NK-92 (cell line): ENCODE data around the gene PITX3.
"Not testable (repeated sequence)": the region's sequence is repeated elsewhere in the genome, so short reads cannot be mapped to it uniquely, and the experiment has no call there.

ENCODE experiments used
- DNase-seq: peaks from one replicate; lab custom pipeline; 2025; ENCODE audit not compliant: unreplicated experiment; lab: John Stamatoyannopoulos, UW

Gene PITX3

GRCh38 chr10:102229810-102230263 lies 11.5 kb downstream of the PITX3 start:
- DNase-seq = peak; percentile 30

DNA sequence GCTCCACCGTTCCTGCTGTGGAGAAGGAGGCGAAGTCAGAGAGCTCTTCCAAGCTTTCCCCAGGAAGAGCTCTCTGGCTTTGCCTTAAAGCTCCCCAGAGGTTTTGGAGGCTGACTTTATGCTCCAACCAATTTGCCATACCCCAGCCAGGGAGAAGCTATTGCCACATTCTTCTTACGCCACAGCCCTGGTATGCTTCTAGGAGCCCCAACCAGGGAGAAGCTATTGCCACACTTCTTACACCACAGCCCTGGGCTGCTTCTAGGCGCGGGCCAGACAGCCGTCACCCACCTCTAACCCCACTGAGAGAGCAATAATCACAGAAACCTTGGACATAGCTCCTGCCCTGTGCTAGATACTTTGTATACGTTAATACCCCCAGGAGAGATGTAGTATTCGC lies 14.3 kb downstream of the PITX3 start:
- DNase-seq = no peak

DNA sequence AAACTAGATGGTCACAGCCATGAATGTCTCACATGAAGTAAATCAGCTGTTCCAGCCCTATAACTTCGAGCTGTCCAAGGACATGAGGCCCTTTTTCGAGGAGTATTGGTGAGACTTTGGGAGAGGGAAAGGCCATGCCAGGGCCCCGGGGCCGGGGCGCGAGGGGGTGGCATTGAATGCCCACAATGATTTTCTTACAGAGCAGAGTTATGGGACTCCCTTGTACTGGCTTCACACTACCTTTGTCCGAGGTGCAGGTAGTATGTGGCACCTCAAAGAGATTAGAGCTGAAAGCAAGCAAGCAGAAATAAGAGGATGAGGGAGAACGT lies 14.8 kb downstream of the PITX3 start:
- no peak for DNase-seq

- no peak for DNase-seq
These were observed 15.4 kb downstream of the PITX3 start, which contains the start of gene ELOVL3 for GRCh38 chr10:102225646-102226541. Gene ELOVL3 (plus strand): TSS chr10:102226299. CDS start chr10:102226549, 250 bp downstream.

DNA sequence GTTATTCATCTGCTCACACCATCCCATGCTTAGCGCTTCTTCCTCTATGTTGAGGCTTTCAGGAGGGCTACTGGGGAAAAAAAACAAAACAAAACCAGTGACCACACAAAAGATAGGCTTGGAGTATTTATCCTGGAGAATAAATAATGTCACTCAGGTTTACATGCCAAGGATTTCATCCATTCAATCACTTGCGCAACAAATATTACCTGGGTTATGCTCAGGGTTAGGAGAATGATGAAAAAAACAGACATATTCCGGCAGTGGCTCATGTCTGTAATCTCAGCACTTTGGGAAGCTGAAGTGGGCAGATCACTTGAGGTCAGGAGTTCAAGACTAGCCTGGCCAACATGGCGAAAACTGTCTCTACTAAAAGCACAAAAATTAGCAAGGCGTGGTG lies 18.5 kb downstream of the PITX3 start:
- no peak for DNase-seq

DNA sequence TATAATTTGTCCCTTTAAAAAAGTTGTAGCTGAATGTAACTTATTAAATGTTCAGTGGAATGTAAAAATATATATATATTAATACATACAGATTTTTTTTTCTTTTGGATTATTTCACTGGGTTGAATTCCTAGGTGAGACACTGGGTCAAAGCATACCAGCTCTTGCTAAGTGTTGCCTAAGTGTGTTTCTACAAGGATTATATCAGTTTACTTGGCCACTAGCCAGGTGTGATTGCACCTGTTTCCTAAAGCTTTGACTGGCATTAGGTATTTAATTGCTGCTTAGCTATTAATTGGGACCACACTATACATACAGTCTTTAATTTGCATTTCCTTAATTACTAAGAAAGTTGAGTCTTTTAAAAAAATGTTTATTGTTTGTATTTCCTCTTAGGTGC lies 20.7 kb downstream of the PITX3 start:
- no peak for DNase-seq

GRCh38 chr10:102219370-102219769 lies 21.9 kb downstream of the PITX3 start:
- no peak for DNase-seq

DNA sequence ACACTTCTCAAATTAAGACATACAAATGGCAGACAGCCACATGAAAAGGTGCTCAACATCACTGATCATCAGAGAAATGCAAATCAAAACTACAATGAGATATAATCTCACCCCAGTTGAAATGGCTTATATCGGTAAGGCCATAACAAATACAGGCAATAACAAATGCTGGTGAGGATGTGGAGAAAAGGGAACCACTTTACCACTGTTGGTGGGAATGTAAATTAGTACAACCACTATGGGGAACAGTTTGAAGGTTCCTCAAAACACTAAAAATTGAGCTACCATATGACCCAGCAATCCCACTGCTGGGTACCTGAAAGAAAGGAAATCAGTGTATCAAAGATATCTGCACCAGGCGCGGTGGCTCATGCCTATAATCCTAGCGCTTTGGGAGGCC lies 27.7 kb downstream of the PITX3 start:
- not testable (repeated sequence) for DNase-seq

GRCh38 chr10:102211615-102212299 lies 29.6 kb downstream of the PITX3 start:
- DNase-seq = no peak

- DNase-seq = no peak
These were observed 32.8 kb downstream of the PITX3 start for GRCh38 chr10:102208311-102209035.

DNA sequence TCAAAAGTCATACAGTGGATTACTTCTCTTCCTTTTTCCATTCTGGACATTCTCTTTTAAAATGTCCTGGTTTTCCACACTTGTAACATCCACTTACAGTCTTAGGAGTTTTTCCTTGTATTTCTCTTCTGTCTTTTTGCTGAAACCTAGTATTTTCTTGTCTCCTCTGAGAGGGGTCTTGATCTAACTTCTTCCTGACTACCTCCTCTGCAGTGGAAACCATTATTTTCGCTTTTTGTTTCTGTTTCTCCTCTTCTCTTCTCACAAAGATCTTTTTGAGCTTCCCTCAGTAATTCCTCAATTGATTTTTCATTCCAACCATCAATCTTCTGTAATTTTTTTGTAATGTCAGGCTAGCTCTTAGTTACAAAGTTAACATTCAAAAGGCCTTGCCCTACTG lies 38.9 kb downstream of the PITX3 start:
- no peak for DNase-seq

- no peak for DNase-seq
These were observed 40.3 kb downstream of the PITX3 start for GRCh38 chr10:102200751-102201640.

DNA sequence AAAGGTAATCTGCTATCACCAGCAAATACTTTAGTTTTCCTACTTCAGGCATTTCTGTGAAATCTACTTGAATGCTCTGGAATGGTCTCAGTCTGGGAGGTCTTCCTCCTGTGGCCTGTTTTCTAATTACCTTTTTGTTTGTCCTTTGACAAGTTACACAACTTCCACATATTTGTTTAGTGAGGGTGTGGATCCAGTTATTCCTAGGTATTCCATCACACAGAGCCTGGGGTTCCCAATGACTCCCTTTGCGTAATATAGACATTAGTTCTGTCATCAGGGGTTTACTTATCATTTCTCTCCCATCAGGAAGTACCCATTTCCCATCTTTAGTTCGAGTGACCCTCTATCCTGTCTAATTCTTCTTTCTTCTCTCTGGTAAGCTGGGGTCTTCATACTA lies 43.3 kb downstream of the PITX3 start:
- no peak for DNase-seq

- DNase-seq = no peak
These were observed 44.4 kb downstream of the PITX3 start for GRCh38 chr10:102196893-102197292.

DNA sequence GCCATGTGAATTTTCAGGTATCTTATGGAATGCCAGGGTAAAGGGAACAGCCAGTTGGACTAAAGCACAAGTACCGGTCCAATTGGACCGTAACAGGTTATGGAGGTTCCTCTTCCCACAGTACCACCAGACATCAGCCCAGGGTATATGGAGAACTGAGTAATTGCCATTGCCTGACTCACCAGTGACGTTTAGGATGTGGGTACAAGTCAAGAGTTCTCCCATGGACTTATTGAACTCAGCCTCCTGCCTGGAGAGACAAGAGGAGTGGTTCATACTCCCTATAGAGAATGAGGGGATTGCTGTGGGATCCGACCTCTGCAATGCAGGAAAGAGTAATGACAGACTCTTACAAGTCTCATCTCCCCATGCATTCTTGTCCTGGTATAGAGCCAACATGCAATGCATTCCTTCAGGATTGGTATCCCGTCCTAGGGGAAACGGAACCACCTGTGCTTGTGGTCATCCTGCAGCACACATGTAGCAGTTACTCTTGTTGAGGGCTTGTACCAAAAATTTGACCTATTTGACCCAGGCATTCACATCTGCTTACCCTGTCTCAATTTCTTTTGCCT lies 45.9 kb downstream of the PITX3 start:
- no peak for DNase-seq

DNA sequence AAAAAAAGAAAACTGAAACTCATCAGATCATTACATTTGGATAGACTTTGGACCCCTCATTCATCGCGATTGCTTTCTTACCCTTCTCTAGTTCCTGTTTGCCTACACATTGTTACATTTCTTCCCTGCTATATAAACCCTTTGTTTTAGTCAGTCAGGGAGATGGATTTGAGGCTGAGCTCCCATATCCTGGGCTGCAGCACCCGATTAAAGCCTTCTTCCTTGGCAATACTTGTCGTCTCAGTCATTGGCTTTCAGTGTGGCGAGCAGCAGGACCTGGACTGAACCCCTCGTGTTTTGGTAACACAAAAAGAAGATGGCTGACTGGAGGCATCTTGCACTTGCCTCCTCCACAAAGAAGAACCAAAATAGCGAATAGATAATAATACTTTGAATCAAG lies 49.4 kb downstream of the PITX3 start:
- DNase-seq = no peak

DNA sequence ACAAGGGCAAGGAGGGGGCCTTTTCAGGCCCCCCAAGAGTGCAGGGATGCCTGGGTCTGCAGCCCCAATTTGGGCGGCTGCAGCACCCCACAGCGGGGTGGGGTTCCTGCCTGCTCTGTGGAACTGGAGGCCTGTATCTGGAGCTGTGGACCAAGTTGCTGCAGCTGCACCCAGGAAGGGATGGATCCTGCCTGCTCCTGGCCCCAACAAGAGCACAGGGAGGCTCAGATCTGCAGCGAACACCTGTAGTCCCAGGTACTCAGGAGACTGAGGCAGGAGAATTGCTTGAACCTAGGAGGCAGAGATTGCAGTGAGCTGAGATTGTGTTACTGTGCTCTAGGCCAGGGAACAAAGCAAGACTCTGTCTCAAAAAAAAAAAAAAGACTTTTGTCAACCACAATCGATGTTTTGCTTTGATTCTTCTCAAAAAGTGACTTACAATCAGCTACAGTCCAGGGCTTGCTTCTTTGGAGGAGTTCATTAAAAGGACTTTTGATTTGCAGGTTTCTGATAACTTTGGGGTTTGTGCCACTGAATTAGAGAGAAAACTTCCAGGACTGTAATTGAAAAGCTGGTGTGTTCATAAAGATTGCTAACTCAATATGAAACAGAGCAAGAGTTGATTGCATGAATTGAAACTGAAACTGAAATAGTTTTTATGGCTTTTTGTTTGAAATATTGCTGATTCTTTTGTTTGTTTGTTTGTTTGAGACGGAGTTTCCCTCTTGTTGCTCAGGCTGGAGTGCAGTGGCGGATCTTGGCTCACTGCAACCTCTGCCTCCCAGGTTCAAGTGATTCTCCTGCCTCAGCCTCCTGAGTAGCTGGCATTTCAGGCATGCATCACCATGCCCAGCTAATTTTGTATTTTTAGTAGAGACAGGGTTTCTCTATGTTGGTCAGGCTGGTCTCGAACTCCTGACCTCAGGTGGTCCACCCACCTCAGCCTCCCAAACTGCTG lies 52.1 kb downstream of the PITX3 start:
- DNase-seq = not testable (repeated sequence)

GRCh38 chr10:102188298-102188940 lies 52.9 kb downstream of the PITX3 start:
- no peak for DNase-seq
